OCI-LY7 (cell line): ENCODE results near the gene C1GALT1C1L. TPM values are rescaled to one million over a fixed set of nuclear protein-coding genes. Genes with fewer than 3 reads are reported as not detected.

Experiments
- BruUV-seq: library from RNA; stranded (reverse); fragments of 400-500 nt; replicated peaks from 2 replicates; lab custom pipeline; 2021; lab: Mats Ljungman, UMichigan
- CTCF ChIA-PET: fragments of 300-600 bp; sonication (Branson Sonifier 250); formaldehyde crosslinking; loops from one replicate; lab custom pipeline; 2022; ENCODE audit warnings: antibody characterized with exemption; ENCODE audit not compliant: unreplicated experiment; lab: Charles Lee
- POLR2A ChIA-PET: fragments of 300-600 bp; sonication (Branson Sonifier 250); formaldehyde crosslinking; loops from one replicate; lab custom pipeline; 2022; ENCODE audit warnings: antibody characterized with exemption; lab: Charles Lee
- DNase-seq: peaks from one replicate; pipeline ENCODE4 v3.0.0-alpha.2; 2015; ENCODE audit warnings: low spot score
- H2AFZ ChIP-seq: fragments of 200-600 bp; sonication (generic), shearing (Covaris generic); 2 replicates; pipeline ENCODE4 v1.6.1; 2014; ENCODE audit warnings: mild to moderate bottlenecking, antibody characterized with exemption, low read length, moderate library complexity
- H3K27ac ChIP-seq: fragments of 200-600 bp; sonication (generic); 2 replicates; pipeline ENCODE4 v1.5.1; 2014; ENCODE audit warnings: mixed run types, low read depth, mild to moderate bottlenecking, moderate library complexity, low read length, inconsistent platforms; ENCODE audit not compliant: poor library complexity, severe bottlenecking
- H3K36me3 ChIP-seq: fragments of 200-600 bp; sonication (generic); 2 replicates; pipeline ENCODE4 v1.6.1; 2014; ENCODE audit warnings: mild to moderate bottlenecking, antibody characterized with exemption, low read length, moderate library complexity, mixed read lengths; ENCODE audit not compliant: insufficient read depth
- H3K4me1 ChIP-seq: fragments of 200-600 bp; sonication (generic); 2 replicates; pipeline ENCODE4 v1.5.1; 2014; ENCODE audit warnings: mild to moderate bottlenecking, low read length; ENCODE audit not compliant: insufficient read depth, poor library complexity, severe bottlenecking
- H3K4me2 ChIP-seq: fragments of 200-600 bp; sonication (generic); 2 replicates; pipeline ENCODE4 v1.6.1; 2014; ENCODE audit warnings: mild to moderate bottlenecking, low read length
- H3K4me3 ChIP-seq: fragments of 200-600 bp; sonication (generic); 2 replicates; pipeline ENCODE4 v1.5.1; 2014; ENCODE audit warnings: mild to moderate bottlenecking, low read depth, low read length; ENCODE audit not compliant: poor library complexity, severe bottlenecking
- H3K79me2 ChIP-seq: fragments of 200-600 bp; sonication (generic); 2 replicates; pipeline ENCODE4 v1.6.1; 2016; ENCODE audit warnings: low read depth, mild to moderate bottlenecking, low read length, moderate library complexity, mixed read lengths; ENCODE audit not compliant: insufficient read depth
- H3K9me2 ChIP-seq: fragments of 200-600 bp; sonication (generic); 2 replicates; pipeline ENCODE4 v1.6.1; 2016; ENCODE audit warnings: mild to moderate bottlenecking, low read length, mixed read lengths; ENCODE audit not compliant: insufficient read depth
- H3K9me3 ChIP-seq: fragments of 200-600 bp; sonication (generic); 2 replicates; pipeline ENCODE4 v1.6.1; 2014; ENCODE audit warnings: mild to moderate bottlenecking, mixed run types, low read length, mixed read lengths
- H4K20me1 ChIP-seq: fragments of 200-600 bp; sonication (generic); 2 replicates; pipeline ENCODE4 v1.6.1; 2014; ENCODE audit warnings: mild to moderate bottlenecking, antibody characterized with exemption, low read length, moderate library complexity, mixed read lengths; ENCODE audit not compliant: insufficient read depth
- CTCF ChIP-seq: fragments of 200-600 bp; sonication (generic); conservative IDR thresholded peaks from 2 replicates; pipeline ENCODE4 v1.5.1; 2014; ENCODE audit warnings: mild to moderate bottlenecking, antibody characterized with exemption, low read length, moderate library complexity, mixed read lengths
- EZH2phosphoT487 ChIP-seq: fragments of 200-600 bp; sonication (generic); IDR thresholded peaks from 2 replicates; pipeline ENCODE4 v1.6.1; 2018; ENCODE audit warnings: low read depth, borderline replicate concordance, mild to moderate bottlenecking, mixed run types, antibody characterized with exemption, low read length, moderate library complexity, mixed read lengths
- intact Hi-C: fragments of 100-400 bp; cut with micrococcal nuclease; formaldehyde crosslinking; loops from one replicate; pipeline ENCODE4 v1.10.0; 2022; ENCODE audit not compliant: unreplicated experiment
- total RNA-seq, 2 experiments: library from RNA; depleted of rRNA in 1 of 2; stranded (reverse); fragments of >200 nt in 1 of 2; shearing (Covaris generic) in 1 of 2; gene quantifications; 2 replicates each; pipeline ENCODE4 v1.2.3, GENCODE V29; 2014 to 2022

C1GALT1C1L gene
- total RNA-seq, 2 experiments from 2014 or later = not detected

DNA sequence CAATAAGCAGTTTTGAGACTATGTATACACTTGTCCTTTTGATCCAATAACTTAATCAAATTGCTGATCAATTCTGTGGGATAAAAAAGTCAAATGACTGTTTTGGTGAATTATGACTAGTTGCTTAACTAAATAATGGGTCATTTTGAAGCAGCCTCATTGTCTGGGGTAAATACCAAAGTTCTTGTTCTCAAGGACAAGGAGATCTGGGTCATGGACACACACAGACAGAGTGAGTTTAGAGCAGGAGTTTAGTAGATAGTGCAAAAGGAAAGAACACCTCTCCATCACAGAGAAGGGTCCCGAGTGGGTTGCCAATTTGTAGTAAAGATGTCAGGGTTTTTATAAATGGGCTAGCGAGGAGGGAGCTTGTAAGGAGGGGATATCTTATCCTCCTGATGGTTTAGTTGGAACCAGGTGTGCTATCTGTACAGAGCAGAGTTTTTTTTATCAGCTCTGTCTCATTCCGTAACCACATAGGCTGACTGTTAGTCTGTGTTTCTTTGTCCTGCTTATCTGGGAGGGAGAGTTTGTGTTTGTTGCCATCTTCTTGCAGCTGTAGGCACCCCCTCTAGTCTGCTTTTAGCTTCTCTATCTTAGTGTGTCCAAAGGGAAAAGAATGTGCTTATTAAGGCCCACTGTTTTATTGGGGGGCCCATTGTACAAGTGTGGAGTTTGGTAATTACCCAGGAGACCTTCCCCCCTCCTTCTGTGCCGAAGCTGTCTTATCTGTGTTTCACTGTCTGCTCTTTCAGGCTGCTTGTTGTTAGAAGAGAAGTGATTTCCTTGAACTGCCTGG, 48.7 kb upstream of the C1GALT1C1L start:
- Histone ChIP-seq H3K79me2 (no peaks in the 10 kb centered on the region), H3K4me3 (no peak overlapping the region), H3K9me3 (no peaks in the 10 kb centered on the region), H3K4me2 (no peak overlapping the region), H2AFZ (no peak overlapping the region), H3K27ac (no peak overlapping the region), H4K20me1 (no peaks in the 10 kb centered on the region), H3K36me3 (no peaks in the 10 kb centered on the region), H3K9me2 (no peaks in the 10 kb centered on the region), H3K4me1 (no peaks in the 10 kb centered on the region)
- intact Hi-C loops = no loop called here
- ChIA-PET POLR2A (no interaction called here), CTCF (no interaction called here)
- no peak for DNase-seq
- no TSS peak for BruUV-seq
- TF ChIP-seq EZH2phosphoT487 (no peak), CTCF (no peak)

- H3K36me3 ChIP-seq = no peaks in the 10 kb centered on the region
- H4K20me1 ChIP-seq = no peaks in the 10 kb centered on the region
- no peaks in the 10 kb centered on the region for H3K79me2 ChIP-seq
- H3K9me3 ChIP-seq = no peaks in the 10 kb centered on the region
- no peak overlapping the region for H3K27ac ChIP-seq
- CTCF ChIA-PET = no interaction called here
- peaks cover 8% of the 10 kb centered on the region for H3K4me1 ChIP-seq
- peak; percentile 4 for DNase-seq
- BruUV-seq = no TSS peak
- intact Hi-C loops = no loop called here
- H3K4me2 ChIP-seq = peak overlapping the region; percentile 33
- H3K9me2 ChIP-seq = no peaks in the 10 kb centered on the region
- H3K4me3 ChIP-seq = no peak overlapping the region
- H2AFZ ChIP-seq = no peak overlapping the region; the same call in 1 of the 2 replicates
- TF ChIP-seq EZH2phosphoT487 (no peak), CTCF (no peak)
- POLR2A ChIA-PET = interaction anchor here (0.6 to 1.6 kb wide), 3 partner anchors 19 to 637 kb away, joined by 3 read pairs; no protein-coding TSS in a partner anchor
Observed at GRCh38 chr2:43718530-43719124, 42.4 kb upstream of the C1GALT1C1L start.

- Histone ChIP-seq H3K4me3 (no peak overlapping the region), H4K20me1 (no peaks in the 10 kb centered on the region), H3K27ac (no peak overlapping the region), H3K9me3 (no peaks in the 10 kb centered on the region), H3K4me2 (no peak overlapping the region), H2AFZ (no peak overlapping the region), H3K4me1 (peaks cover 8% of the 10 kb centered on the region), H3K79me2 (no peaks in the 10 kb centered on the region), H3K9me2 (no peaks in the 10 kb centered on the region), H3K36me3 (no peaks in the 10 kb centered on the region)
- POLR2A ChIA-PET = interaction anchor here (0.5 to 1.6 kb wide), 2 partner anchors 18 to 521 kb away, joined by 3 read pairs; no protein-coding TSS in a partner anchor
- TF ChIP-seq EZH2phosphoT487 = no peak
- DNase-seq = no peak
- BruUV-seq = no TSS peak
- CTCF ChIA-PET = no interaction called here
- intact Hi-C loops = no loop called here
Observed at GRCh38 chr2:43717322-43717721, 41.1 kb upstream of the C1GALT1C1L start.
